Stimulated activated naive CD4-positive, alpha-beta T cell treated with Interleukin-2 at 50 U/mL for 16 hours (primary cell): ENCODE measurements around the gene ZNF385D.

Source experiments
- DNase-seq: peaks from one replicate; lab custom pipeline; 2025; lab: John Stamatoyannopoulos, UW

The ZNF385D gene

DNA sequence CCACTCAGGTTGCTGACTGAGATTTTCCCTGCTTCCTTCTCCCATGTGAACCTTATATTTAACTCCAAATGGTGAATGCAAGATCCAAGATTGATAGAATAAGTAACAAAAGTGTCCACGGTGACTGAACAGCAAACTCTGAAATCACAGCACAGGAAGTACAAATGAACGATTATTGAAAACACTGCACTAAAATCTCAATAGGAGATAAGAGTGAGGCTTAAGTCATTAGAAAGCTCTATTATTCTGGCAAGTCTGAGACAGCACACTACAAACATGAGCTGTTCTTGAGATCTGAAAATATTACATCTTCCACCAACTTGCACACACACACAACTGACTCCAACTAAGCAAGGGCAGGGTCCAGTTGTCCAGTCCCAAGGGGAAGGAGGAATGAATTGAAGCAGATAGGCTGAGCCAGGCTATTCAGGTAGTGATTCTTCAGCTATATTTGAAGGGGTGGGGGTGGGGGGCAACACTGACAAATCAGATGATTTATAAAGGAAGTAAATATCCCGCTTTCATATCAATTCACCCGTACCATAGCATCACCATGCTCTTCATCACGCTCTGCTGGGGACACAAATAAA, 2.9 kb downstream of the ZNF385D start:
- DNase-seq, result no peak

DNA sequence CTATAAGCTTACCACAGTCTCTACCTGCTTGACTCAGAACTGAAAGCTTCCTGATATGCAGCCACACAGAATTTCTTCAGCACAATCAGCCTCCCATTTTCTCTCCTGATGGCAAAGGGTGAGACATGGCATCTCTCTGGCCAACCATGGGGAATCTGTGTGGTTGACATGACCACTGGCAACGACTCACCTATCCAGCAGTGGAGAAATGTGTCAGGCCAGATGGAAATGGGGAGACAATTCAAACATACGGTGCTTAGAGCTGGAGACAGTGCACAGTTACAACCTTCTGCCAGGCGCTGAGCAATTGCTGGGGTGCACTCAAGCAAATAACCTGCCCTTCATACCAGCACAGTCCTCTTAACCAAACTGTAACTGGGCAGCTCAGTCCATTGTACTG, 3.6 kb downstream of the ZNF385D start:
- no peak for DNase-seq

DNA sequence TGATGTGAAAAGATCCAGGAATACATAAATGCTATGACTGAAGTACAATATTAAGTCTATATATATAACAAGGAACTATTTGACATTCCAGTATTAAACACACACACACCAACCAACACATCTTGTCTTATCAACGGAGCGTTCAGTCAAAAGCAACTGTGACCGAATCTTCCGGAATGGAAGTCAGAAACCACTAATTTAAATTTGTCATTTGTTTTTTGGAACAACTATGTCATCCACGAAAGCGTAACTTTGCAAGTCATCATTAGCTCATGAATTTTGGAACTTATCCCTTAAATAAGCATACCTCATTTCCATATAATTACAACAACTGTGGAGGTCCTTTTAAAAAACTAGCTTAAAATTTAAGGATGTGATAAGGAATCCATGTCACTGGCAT, 5.0 kb downstream of the ZNF385D start:
- no peak for DNase-seq

DNA sequence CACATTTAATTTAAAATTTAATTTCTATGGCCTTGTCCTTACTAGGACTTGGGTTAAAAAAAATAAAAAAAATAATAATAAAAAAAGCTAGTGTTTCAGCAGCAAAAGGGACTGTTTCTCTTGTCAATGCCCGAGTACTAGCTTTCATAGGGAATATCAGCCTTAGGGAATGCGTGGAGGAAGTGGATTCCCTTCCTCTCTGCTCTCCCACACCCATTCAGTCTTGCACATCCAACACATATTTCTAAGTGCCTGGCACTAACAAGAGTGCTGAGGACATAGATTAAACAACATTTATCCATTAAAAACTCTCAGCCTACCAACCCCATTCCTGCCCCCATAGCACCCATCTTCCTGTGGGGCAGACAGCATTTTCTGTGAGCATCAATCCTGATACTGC, 6.2 kb downstream of the ZNF385D start:
- no peak for DNase-seq

DNA sequence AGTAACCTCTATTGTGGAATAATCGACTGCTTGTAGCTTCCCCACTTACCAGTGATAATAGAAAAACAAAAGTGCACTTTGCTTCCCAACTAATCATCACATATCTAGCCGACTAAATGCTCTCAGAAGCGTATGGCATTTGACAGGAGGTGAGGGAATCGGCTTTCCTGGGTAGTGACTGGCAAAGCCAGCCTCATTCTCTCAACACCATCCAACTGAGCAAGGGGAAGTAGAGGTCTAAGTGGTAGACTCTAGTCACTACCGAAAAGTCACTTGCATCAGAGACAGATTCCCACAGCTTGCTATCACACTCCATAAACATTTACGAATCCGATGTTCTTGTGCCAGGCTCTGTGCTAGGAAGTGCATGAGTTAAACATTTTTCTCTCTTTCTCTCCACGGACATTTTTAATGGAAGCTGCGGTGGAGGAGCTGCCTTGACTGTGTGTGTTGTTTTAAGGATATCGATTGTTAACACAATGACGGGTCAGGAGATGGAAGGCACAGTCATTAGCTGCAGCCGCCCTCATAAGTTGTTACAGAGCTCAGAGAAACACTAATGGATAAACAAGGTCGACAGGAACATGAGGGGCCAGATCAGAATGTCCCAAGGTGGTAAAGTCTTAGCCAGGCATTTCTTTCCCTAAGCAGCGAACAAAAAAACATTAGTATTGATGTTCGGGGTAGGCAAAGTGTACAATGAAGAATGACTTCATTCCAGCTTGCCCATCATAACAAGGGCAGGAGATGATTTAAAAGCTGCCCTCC, 11.9 kb downstream of the ZNF385D start:
- DNase-seq, result no peak

DNA sequence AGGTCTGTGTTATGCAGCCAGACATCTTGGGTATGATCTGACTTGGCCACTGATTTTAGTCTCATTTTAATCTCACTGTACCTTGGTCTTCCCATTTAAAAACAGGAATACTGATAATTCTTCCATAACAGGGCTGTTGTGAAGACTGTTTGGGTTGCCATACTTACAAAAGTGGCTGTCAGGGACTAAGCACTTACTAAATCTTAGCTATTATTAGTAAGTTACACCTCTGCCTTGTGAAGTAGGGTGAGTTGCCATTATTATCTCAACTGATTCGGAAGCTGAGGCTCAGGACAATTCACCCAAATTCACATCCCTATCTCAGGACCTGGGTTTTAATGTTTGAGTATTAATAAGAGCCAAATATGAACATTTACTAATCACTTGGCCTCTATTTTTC, 12.7 kb downstream of the ZNF385D start:
- no peak for DNase-seq

DNA sequence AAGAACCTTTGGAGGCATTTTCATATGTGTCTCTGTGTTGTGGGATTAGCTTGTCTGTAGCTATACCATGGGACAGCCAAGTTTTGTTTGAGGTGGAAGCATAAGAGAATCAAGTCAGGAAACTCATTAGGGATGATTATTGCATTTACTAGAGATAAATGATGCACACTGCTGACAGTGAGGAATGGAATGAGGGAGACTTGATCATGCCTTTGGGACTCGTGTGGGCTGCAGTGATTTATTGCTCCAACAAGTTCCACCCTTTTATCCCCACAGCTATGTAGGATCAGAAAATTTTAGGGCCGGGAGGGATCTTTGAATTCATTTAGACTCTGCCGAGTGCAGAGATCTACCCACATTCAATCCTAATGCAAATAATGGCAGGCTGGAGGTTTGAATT, 16.3 kb downstream of the ZNF385D start:
- DNase-seq, result no peak

DNA sequence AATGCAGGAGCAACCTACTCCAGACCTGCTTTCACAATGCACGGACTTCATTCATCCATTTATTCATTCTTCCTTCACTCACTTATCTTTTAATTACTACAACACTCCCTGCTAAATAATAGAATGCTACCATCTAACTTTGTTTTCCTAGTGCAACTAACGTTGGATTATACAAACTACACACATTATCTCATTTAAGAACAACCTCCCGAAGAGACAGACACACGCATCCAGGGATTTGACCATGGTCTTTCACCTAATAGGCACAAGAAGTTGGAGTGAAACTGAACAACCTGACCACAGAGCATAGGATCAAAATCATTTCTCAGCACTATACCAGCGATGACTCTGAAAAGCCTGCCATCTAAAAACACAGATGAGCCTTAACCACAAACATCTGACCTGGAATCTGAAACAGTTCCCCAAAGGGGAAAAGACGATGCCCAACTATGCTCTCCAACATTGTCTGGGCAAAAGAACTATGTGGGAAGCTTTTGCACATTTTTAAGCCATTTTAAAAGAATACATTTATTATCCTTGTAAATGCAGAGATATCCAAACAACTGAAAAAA, 21.0 kb downstream of the ZNF385D start:
- no peak for DNase-seq

DNA sequence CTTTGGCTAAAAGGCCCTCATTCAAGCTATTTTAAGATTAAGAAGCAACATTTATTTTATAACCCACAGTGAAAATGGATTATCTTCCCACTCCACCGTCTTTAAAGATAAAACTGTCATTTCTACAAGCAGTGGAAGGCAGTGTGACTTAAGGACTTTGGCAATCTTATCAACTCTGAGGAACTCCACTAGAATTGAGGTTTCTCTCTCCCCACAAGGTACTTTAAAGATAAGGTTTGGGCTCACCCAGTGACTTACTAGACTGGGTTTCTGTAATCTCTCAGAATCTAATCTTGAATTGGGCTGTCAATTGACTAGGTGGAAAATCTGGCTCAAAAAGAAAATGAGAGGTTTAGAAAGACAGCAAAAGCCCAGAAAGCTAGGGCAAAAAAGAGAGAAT, 21.7 kb downstream of the ZNF385D start:
- DNase-seq, result no peak

DNA sequence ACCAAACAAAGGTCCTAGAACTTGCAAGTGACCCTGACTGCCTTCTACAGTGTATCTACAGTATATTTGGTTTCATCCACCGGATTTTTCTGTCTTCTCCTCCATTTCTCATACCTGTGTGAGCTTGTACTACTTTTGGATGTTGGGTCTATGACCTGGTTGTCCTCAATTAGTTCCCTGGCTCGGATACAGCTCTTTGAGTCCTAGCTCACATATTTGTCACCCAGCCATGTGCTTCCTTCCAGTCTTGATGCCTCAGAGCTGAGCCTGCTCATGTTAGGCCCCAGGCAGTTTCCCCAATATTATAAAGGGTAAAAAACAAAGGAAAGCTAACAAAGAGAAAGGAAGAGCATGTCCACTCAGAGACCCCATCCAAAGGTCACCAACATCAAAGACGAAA, 28.2 kb downstream of the ZNF385D start:
- DNase-seq, result no peak

DNA sequence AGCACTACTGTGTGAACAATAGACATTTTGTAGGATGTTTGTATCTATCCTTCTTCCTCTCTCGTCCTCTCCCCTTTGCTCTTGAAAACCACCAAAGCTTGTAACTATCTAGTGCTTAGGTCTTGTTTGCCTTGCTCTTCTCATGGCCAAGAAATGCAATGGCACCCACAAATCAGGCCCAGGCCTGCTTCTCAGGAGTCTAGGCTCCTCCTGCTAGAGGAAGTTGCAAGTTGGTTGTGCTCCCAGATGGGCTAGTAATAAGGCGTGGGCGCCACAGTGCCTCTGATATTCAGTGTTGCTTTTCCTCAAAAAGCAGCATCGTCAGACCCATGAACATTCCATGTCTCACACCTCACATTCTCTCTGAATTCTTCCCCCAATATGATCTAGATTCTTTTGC, 28.7 kb downstream of the ZNF385D start:
- DNase-seq, result no peak

DNA sequence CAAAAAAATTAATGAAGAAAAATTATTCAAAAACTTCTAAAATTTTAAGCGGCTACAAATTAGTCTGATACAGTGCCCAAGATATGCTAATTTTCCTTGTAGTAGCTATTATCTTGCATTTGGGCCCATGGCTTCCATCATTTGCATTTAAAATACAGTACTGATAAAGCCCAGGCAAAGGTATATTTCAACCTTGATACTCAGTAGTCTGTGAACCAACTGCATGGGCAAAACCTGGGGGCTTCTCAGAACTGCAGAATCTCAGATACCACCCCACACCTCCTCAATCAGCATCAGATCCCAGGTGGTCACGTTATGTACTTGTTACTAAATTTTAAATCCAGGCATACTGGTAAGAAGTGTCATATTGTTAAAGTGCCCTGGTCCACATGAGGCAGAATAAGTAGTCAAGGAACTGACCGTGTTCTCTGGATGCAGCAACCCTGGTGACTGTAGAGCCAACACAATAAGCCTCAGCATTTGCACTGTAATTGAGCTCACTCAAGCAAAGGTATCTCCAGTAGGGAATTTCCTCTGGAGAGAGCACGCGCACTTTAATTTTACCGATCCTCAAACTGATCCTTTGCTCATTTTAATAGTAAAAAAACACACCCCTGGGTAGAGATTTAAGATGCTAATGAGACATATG, 31.9 kb downstream of the ZNF385D start:
- no peak for DNase-seq

DNA sequence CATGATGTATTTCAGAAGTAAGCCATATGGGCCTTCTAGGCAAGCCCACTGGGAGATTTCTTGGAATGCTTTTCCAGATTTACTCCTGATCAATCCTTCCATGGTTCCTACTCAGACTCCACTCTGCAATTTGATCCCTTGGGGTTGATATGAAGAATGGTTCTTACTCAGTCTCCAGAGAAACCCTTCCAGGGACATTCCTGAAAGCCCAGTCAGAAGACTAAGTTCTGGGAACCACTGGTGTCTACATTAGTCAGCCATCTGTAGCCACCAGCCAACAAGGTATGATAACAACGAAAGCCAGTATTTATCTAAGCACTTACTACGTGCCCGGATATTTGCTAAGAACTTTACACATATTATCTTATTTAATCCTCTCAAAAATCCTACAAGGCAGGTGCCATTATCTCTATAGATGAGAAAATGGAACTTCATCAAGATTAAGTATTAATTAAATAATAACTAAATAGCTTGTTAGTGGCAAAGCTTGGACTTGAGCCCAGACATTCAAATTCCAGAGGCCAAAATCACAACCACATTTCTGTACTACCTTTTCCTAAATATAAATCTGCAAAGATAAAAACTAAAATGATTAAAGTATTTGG, 32.7 kb downstream of the ZNF385D start:
- DNase-seq, result no peak

DNA sequence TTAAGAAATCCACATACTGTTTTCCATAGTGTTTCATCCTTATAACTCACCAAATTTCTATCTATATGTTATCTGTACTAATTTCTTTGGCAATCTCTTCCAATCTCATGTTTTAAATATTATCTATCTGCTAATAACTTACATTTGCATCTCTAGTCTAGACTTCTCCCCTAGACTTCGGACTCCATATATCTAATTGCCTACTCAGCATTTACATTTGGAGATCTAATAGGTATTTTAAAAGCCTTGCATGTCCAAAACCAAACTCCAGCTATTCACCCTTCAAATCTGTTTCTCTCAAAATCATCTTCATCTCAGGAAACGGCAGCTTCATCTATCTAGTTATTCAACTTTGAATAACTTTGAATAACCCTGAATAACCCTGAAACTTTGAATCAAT, 35.3 kb downstream of the ZNF385D start:
- DNase-seq, result no peak

DNA sequence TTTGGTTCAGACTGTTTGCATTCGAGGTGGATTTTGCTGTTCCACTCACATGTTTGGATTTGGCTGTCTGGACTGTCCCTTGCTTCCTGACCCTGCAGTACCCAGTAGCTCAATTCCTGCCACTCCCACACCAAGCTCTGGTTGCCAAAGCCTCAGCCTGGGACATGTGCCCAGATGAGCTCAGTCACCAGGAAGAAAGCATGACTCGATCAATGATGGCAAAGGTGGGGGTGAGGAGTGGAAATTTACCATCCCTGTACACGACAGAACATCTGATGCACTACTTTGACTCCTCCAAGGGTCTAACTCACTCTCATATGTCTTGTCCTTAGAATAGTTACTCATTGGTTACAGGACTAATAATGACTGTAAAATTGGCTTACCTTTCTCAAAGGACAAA, 45.2 kb downstream of the ZNF385D start:
- DNase-seq, result no peak

DNA sequence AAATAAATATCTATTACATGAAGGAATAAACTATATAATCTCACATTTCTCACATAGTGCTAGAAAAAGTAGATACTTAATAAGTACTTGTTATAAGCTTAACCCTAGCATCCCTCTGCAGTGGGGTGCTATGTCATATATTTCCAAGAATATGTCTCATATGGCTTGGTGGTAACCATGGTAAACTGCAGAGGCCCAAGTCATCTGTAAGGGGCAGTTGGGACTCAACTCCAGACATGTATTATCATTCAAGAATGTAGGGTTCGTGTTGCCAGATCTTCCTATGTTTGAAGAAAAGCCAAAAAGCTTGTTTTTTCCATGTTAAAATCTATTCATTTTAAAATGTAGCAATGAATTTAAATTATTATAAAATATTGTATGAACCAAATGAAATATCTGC, 46.2 kb downstream of the ZNF385D start:
- DNase-seq, result no peak

DNA sequence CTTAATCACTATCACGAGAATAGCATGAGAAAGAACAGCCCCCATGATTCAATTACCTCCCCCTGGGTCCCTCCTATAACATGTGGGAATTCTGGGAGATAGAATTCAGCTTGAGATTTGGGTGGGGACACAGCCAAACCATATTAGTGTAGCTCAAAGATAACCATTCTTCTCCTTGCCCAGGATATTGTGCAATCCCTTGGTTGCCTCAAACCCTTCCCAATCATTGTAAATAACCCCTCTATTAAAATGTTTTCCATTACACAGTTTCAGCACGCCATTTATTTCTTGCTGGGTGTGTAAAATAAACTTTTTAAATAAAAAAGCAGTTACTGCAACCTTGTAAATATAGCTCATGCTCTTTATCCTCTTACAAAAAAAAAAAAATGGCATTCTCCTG, 47.7 kb downstream of the ZNF385D start:
- no peak for DNase-seq

DNA sequence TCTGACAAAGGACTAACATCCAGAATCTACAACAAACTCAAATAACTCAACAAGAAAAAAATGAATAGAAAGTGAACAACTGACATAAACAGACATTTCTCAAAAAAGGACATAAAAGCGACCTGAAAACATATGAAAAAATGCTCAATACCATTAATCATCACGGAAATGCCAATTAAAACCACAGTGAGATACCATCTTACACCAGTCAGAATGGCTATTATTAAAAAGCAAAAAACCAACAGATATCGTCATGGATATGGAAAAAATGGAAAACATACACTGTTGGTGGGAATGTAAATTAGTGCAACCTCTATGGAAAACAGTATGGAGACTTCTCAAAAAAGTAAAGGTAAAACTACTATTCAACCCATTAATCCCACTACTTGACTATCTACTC, 53.3 kb downstream of the ZNF385D start:
- DNase-seq, result no peak

DNA sequence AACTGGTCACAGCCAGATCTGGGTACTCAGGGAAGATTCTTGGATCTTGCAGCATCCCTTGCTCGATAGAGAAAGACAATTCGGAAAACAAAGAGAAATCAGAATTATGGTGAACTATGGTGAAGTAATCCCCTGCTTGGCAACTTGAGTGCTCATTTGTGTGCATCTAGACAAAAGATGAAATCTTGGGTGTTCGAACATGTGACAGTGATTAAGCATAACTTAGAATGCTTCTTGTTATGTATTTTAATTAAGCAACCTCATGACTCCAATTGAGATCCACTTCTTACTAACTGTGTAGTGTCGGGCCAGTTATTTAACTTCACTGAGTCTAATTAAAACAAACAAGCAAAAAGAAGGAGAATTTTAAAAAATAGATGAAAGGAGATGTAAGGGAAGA, 56.5 kb downstream of the ZNF385D start:
- no peak for DNase-seq

DNA sequence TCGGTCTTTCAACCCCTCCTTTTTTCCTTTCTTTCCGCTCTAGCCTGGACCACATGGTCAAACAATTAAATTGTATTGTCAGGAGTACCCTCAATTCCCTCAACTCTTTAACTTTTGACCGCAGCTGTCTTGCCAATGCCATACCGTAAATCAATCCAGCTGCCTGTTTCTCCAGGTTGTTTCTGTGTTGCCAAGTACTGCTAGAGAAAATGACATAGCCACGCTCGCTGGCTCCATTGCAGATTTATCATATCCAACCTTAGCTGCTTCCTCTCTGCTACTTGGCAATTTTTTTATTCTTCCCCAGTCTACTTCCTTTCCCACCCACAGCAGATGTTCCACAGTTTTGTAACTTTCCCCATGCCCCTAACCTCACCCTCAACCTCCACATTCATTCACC, 60.0 kb downstream of the ZNF385D start:
- no peak for DNase-seq

DNA sequence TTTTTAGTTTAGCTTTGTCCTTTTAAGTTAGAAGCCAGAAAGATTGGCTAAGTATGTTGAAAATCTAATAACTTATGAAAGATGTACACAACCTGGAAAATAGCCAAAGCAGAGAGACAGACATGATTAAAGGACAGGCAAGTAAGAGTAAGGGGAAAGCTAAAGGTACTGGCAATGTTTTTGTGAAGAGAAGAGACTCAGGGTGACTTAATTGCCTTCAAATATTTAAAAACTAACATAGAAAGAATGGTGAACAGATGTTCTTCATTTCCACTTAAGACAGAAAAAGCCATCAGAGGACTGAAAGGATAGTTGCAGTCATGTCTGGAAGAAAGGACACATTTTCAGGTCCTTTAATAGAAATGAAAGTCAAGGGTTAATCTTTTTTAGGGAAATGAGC, 68.8 kb downstream of the ZNF385D start:
- no peak for DNase-seq

DNA sequence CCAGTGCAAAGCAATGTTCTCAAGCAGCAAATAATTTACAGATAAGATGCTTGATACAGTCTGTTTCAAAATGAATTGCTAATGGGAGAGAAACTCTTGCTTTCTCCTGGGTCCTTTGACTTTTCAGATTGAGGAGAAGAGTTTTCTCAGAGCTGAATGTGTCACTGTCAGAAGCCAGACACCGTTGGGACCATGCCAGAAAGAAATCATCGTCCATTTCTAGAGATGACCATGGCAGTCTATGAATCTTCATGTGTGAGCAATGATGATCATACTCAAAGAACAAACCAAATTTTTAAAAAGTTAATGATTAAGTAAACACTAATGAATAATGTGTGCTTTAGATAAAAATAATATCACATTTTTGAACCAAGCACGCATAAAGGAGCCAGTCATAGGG, 77.6 kb downstream of the ZNF385D start:
- no peak for DNase-seq

DNA sequence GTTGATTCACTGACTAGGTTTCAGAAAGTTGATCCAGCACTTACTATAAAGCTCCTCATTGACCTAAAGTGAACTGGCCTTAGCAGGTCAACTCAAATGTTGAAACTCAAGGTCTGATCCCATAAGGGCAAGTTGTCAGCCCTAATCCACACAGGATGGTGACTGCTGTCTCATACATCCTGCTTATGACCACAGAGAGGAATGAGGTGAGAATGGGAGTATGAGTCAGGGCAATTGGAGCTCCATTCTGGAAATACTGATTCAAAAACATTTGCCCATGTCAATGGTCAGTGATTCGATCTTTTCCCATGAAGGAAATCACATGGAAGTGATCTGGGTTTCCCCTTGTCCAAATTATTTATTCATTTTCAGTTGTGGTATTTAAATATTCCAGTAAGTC, 78.7 kb downstream of the ZNF385D start:
- no peak for DNase-seq
